HFF-Myc (cell line): ENCODE results near the gene GALNT2.

ENCODE experiments used
- DNase-seq: peaks from one replicate; pipeline ENCODE4 v3.0.0-alpha.2; 2011; ENCODE audit warnings: low read depth; ENCODE audit errors: extremely low read depth
- H3K4me3 ChIP-seq: replicated peaks from 2 replicates; pipeline ENCODE4 v1.5.1; 2011; ENCODE audit warnings: low read depth, mild to moderate bottlenecking, control low read depth, low read length
- CTCF ChIP-seq: IDR thresholded peaks from 2 replicates; pipeline ENCODE4 v1.5.1; 2012; ENCODE audit warnings: mild to moderate bottlenecking, low read depth, low read length, control low read depth; ENCODE audit errors: missing control alignments

The GALNT2 gene

GRCh38 chr1:230086151-230086550 lies 19.1 kb downstream of the GALNT2 start:
- no peak overlapping the region for H3K4me3 ChIP-seq
- no peak for DNase-seq
- no peak for TF ChIP-seq CTCF

DNA sequence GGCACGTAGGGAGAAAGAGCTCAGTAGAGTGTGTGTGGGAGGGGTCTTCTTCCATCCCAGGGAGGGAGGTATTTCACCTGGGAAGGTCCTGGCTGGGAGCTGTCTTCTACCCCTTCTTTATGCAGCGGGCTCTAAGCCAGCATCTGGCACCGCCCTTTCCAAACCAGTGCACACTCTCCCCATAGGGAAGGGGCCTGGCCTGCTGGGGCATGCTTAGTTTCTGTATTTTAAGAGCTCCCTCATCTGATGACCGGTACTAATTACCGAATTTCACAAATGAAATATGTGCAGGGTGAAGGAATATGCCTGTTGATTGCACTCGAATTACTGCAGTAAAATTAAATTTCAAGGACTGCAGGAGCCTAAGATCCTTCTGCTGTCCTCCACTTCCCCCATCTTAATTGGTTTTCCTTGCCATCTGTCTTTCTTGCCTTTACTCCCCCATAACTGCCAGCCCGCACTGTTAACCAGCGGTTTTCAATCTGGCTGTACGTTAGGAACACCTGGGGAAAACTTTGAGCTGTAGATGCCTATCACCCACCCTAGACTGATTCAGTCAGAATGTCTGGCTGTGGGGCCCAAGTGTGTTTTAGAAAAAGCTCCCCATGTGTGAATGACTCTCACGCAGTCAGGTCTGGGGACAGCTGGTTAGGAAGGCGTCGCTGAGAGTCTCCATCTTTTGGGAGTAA lies 20.1 kb downstream of the GALNT2 start:
- no peak overlapping the region for H3K4me3 ChIP-seq
- no peak for TF ChIP-seq CTCF

DNA sequence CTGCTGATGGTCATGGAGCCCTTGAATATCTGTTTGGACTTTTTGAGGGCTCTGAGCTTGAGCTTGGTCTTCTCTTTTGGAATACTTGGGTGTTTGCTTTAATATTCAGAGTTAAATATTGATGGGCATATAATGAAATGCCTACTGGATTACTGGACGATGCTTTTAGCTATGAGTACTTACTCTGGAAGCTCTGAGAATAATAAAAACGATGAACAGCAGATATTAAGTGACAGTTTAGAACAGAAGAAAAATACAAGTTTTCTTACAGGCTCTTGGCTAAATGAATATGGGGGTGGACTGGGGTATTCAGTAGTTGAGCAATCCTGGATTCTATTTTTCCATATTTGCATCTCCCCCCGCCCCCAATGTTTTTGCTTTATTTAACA lies 20.7 kb downstream of the GALNT2 start:
- TF ChIP-seq CTCF: no peak
- H3K4me3 ChIP-seq: no peak overlapping the region
- no peak for DNase-seq

More for the DNA sequence above, 20.1 kb downstream of the GALNT2 start:
- DNase-seq: no peak

- no peak for TF ChIP-seq CTCF
- no peak for DNase-seq
- H3K4me3 ChIP-seq: no peak overlapping the region
Observed at GRCh38 chr1:230090194-230090711, 23.2 kb downstream of the GALNT2 start.

DNA sequence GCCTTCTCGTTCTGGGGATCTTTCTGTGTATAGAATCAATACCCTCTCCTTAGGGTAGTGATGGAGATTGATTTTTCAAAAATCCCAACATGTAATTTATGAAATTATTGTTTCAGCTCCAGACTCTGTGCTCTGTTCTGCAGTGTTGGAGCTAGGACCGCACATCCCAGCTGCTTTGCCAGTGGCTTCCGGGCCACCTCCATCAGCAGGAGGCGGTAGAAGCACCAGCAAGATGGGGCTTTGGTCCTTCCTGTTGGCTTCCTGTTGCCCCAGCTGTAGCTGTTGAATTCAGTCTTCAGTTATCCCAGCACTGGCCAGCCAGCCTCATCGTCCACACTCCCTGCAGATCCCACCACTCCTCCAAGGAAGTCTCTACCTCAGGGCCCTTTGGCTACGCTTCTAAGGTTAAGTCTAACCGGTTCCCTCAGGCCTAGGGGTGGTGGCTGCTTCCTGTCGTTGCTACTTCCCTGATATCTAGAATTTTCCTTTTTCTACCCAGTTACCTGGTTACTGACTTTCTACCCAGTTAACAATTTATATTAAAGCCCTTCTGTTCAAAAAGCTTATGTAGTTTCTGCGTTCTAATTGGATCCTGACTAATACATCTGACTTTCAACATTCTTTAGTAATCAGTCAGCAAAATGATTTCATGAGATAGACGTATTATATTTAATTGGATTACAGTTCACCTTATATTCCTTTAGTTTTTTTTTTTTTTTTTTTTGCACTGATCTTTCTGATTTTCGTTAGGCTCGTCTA lies 24.6 kb downstream of the GALNT2 start:
- DNase-seq: no peak
- TF ChIP-seq CTCF: peak; percentile 17
- H3K4me3 ChIP-seq: no peak overlapping the region

GRCh38 chr1:230094746-230095145 lies 27.7 kb downstream of the GALNT2 start:
- DNase-seq: no peak
- no peak overlapping the region for H3K4me3 ChIP-seq
- TF ChIP-seq CTCF: no peak

DNA sequence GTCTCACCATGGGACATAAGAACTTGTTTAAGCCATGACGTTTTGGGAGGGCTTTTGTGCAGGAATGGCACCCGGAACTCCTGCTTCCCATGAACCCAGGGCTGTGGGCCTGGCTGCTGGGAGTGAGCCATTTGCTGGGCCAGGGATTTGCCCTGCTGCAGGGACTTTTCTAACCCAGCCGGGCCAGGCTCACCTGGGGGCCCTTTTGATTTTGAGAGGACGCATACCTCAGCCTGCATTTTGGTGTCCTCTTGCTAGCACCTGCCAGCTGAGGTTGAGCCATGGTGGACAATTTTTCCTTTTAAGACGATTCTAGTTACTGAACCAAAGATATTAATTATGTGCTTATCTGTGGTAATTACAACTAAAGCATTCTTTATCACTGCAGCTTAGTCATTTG lies 28.9 kb downstream of the GALNT2 start:
- no peak overlapping the region for H3K4me3 ChIP-seq
- DNase-seq: no peak
- no peak for TF ChIP-seq CTCF
